Activated naive CD4-positive, alpha-beta T cell treated with anti-CD3 and anti-CD28 coated beads, Interleukin-2, amount 50 U/mL, for 72 hours (primary cell): Measurements from ENCODE around the gene MYB. TPM values are rescaled to one million over a fixed set of nuclear protein-coding genes. Genes with fewer than 3 reads are reported as not detected.
"Not testable (repeated sequence)": the region's sequence is repeated elsewhere in the genome, so short reads cannot be mapped to it uniquely, and the experiment has no call there.

Experiments used
- ATAC-seq, 2 donors: fragments of 150-1000 bp; cut with Tn5 transposase; 2 replicates each; pipeline ENCODE4 v1.10.0; 2021; ENCODE audit warnings: mild to moderate bottlenecking in 2 of 2, moderate library complexity in 2 of 2
- DNase-seq, 2 donors: peaks; one replicate each; pipeline ENCODE4 v3.0.0; 2021 to 2022; ENCODE audit warnings: low spot score in 2 of 2
- H3K27ac Mint-ChIP-seq, 2 donors: one replicate each; pipeline ENCODE4 v1.8.0; 2022; ENCODE audit warnings: mild to moderate bottlenecking in 2 of 2, mixed read lengths in 2 of 2
- H3K36me3 Mint-ChIP-seq, 2 donors: one replicate each; pipeline ENCODE4 v1.8.0; 2022; ENCODE audit warnings: mixed read lengths in 2 of 2
- H3K9me3 Mint-ChIP-seq, 2 donors: one replicate each; pipeline ENCODE4 v1.8.0; 2022; ENCODE audit warnings: mixed read lengths in 2 of 2
- total RNA-seq, 2 donors: library from RNA; stranded (reverse); gene quantifications; one replicate each; pipeline ENCODE4 v1.2.3, GENCODE V29; 2022

The MYB gene
- total RNA-seq, 2 donors from 2014 or later = 23.8 to 54.9 TPM

GRCh38 chr6:135158397-135158796 lies 22.7 kb upstream of the MYB start:
- Mint-ChIP-seq H3K27ac (peak overlapping the region in 1 of 2 donors; percentile 46), H3K36me3 (peaks cover 0 to 11% of the 10 kb centered on the region in 2 donors), H3K9me3 (peaks cover 0 to 15% of the 10 kb centered on the region in 2 donors)
- peak; percentile 13 to 46 for ATAC-seq
- no peak for DNase-seq

- DNase-seq = peak in 1 of 2 donors; percentile 43
- ATAC-seq = peak; percentile 21 to 61
- H3K36me3 Mint-ChIP-seq = peaks cover 0 to 11% of the 10 kb centered on the region in 2 donors
- H3K27ac Mint-ChIP-seq = no peak overlapping the region
- peaks cover 0 to 15% of the 10 kb centered on the region in 2 donors for H3K9me3 Mint-ChIP-seq
These were observed 21.6 kb upstream of the MYB start for GRCh38 chr6:135159531-135159930.

- ATAC-seq = peak; percentile 62 to 71
These were observed 19.4 kb upstream of the MYB start for GRCh38 chr6:135161411-135162395.

DNA sequence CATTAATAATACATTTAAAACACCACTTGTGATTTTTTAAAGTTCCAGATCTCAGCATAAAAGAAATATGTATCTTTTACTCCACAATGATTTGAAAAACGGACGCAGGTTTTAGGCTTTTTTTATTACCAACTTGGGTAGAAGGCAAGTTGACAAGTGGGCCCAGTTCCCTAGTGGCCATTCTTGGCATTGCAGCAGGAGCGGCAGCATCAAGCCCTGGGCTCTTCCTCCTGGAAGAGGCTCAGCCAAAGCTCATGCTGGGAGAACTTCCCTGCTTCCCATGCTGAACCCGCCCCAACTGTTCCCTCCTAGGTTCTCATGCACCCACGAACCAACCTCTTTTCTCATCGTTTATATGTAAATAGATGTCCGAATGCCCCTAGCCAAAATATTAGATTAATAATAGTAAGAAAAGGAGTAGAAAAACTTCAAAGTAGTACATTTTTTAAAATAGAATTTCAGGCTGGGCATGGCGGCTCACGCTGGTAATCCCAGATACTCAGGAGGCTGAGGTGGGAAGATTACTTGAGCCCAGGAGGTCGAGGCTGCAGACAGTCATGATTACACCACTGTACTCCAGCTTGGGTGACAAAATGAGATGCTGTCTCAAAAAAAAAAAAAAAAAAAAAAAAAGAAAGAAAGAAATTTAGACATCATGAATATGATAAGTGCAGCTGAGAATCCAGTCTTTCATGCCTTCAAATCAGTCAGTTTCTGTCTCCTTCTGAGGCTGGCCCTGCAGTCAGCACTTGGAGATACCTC lies 18.2 kb upstream of the MYB start:
- H3K27ac Mint-ChIP-seq = peak overlapping the region; percentile 82 to 92
- H3K9me3 Mint-ChIP-seq = peaks cover 0 to 4% of the 10 kb centered on the region in 2 donors
- peak in 1 of 2 donors; percentile 61 for DNase-seq

More at GRCh38 chr6:135161411-135162395, 19.4 kb upstream of the MYB start:
- DNase-seq = no peak
- Mint-ChIP-seq H3K9me3 (peaks cover 0 to 4% of the 10 kb centered on the region in 2 donors), H3K27ac (peak overlapping the region; percentile 82 to 94), H3K36me3 (no peaks in the 10 kb centered on the region)

DNA sequence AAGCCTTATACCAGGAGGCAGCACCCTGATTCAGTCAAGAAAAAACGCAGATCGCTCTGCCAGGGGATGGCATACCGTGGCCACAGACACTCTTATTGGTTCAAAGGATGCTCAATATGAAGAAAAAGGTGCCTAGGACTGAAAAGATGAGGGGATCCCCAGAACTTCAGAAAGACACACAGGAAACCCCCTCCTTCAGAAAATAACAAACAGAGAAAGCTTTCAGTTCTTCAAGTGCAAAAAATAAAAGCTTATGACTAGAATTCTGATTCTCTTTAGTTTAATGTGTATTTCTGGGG lies 17.7 kb upstream of the MYB start:
- ATAC-seq (peak; percentile 84 to 86), DNase-seq (peak; percentile 68)
- H3K27ac Mint-ChIP-seq = peak overlapping the region in 1 of 2 donors; percentile 92
- H3K36me3 Mint-ChIP-seq = no peaks in the 10 kb centered on the region
- peaks cover 0 to 4% of the 10 kb centered on the region in 2 donors for H3K9me3 Mint-ChIP-seq

More for the DNA sequence above, 18.2 kb upstream of the MYB start:
- no peaks in the 10 kb centered on the region for H3K36me3 Mint-ChIP-seq
- no peak for ATAC-seq

DNA sequence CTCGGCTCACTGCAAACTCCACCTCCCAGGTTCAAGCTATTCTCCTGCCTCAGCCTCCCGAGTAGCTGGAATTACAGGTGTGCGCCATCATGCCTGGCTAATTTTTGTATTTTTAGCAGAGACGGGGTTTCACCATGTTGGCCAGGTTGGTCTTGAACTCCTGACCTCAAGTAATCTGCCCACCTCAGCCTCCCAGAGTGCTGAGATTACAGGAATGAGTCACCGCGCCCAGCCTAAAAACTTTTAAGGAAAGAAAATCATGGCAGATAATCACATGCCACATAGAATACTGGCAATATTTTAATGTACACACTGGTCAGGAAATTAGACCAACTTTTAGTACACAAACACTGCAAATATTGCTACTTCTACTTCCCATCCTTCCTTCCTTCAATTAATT lies 16.7 kb upstream of the MYB start:
- not testable (repeated sequence) for H3K36me3 Mint-ChIP-seq, ATAC-seq, DNase-seq, H3K9me3 Mint-ChIP-seq, H3K27ac Mint-ChIP-seq

DNA sequence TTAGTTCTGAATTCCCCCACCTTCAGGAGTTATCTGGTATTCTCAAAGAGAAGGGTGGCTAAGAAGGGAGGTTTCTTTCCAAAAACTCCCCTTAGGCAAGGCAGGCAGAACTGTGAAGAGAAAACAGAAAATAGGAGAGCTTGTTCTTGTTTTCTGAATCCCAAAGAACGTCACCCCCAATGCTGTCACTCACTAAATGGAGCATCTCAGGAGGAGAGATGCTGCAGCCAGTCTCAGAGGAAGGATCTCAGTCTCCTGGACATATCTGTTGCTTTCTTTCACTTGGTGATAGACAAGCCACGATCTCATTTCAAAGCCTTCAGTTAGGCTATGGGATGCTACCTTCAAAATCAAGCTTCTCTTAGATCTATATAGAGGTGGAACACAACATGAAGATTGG lies 16.1 kb upstream of the MYB start:
- no peaks in the 10 kb centered on the region for H3K36me3 Mint-ChIP-seq
- DNase-seq (no peak), ATAC-seq (no peak)
- H3K9me3 Mint-ChIP-seq = peaks cover 0 to 4% of the 10 kb centered on the region in 2 donors
- H3K27ac Mint-ChIP-seq = no peak overlapping the region

DNA sequence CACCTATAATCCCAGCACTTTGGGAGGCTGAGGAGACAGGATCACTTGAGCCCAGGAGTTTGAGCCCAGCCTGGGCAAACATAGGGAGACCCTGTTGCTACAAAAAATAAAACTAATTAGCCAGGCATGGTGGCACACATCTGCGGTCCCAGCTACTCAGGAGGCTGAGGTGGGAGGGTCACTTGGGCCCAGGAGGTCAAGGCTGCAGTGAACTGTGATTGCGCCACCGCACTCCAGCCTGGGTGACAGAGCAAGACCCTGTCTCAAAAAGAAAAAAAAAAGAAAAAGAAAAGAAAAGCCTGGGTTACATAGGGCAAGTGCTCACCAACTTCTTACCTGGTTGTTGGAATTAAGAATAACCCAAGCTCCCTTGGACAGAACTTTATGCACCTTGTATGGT lies 14.6 kb upstream of the MYB start:
- DNase-seq (no peak), ATAC-seq (no peak)
- Mint-ChIP-seq H3K36me3 (no peaks in the 10 kb centered on the region), H3K9me3 (no peaks in the 10 kb centered on the region), H3K27ac (no peak overlapping the region)

GRCh38 chr6:135167617-135168016 lies 13.5 kb upstream of the MYB start:
- DNase-seq = no peak
- Mint-ChIP-seq H3K9me3 (no peaks in the 10 kb centered on the region), H3K36me3 (no peaks in the 10 kb centered on the region), H3K27ac (no peak overlapping the region)
- no peak for ATAC-seq

DNA sequence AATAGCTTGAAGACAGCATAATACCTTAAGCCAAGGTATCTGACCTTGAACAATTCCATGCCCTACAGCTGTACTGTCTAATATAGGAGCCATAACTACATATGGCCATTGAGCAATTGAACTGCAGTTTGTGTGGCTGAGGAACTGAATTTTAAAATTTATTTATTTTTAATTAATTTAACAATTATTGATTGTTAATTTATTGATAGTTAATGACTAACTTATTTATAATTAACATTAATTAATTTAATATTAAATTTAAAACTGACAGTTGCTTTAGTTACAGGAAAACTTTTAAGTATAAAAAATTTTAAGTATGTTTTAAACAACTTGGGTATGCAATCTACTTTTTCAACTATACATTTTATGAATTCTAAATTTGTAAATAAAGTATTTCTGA lies 12.3 kb upstream of the MYB start:
- no peak overlapping the region for H3K27ac Mint-ChIP-seq
- no peaks in the 10 kb centered on the region for H3K36me3 Mint-ChIP-seq
- ATAC-seq (no peak), DNase-seq (no peak)
- H3K9me3 Mint-ChIP-seq = no peaks in the 10 kb centered on the region

DNA sequence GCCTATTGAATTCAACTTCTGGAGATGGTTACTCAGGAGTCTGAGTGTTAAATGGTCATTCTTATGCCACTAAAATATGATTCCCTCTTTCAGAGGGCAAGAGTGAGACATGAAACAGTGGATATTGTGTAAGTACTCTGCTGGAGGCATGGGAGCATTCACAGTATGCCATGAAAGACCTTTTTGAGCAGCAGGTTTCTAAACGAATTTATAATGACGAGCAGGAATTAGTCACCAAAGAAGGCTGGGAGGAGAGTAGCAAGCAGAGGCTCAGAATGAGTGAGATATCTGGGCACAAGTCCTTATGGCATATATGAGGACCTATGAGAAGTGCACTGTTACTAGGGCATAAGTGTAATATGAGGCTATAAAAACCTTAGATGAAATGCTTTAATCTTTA lies 10.9 kb upstream of the MYB start:
- DNase-seq (no peak), ATAC-seq (peak; percentile 84 to 91)
- H3K27ac Mint-ChIP-seq = peak overlapping the region; percentile 86 to 97
- no peaks in the 10 kb centered on the region for H3K9me3 Mint-ChIP-seq
- no peaks in the 10 kb centered on the region for H3K36me3 Mint-ChIP-seq

- peak in 1 of 2 donors; percentile 41 for DNase-seq
These were observed 10.3 kb upstream of the MYB start for GRCh38 chr6:135170849-135171248.

DNA sequence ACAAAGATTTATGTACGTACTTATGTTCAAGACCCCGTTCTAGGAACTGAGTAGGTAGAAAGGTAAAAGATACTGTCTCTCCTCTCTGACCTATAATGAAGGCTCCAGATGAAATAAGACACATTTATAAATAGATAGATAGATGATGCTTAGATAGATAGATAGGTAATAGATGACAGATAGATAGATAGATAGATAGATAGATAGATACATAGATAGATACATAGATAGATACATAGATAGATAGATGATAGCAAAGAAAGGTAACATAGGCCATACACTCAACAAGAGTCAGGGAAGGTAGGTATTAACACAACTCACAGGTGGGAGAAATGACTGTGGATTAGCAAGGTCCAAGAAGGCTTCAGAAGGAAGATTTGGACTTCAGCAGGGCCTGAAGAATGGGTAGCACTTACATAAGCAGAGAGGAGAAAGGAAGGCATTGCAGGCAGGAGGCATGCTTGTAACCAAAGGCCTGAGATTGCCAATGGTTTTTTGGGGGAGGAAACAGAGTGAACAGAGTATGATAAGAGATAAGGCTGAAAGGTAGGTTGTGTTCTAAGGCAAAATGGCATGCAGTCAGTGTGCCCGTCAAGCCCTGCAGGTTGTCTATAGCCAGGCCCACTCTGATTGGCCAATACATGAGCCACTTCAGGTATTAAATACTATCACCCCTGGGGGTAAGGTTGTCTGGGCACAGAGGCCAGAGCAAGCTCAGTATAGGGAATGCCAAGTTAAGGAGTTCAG lies 7.7 kb upstream of the MYB start:
- ATAC-seq (no peak), DNase-seq (no peak)
- H3K36me3 Mint-ChIP-seq = no peaks in the 10 kb centered on the region
- H3K9me3 Mint-ChIP-seq = no peaks in the 10 kb centered on the region
- no peak overlapping the region for H3K27ac Mint-ChIP-seq

More at GRCh38 chr6:135170849-135171248, 10.3 kb upstream of the MYB start:
- ATAC-seq = peak; percentile 81 to 92
- peak overlapping the region; percentile 86 to 97 for H3K27ac Mint-ChIP-seq
- H3K9me3 Mint-ChIP-seq = no peaks in the 10 kb centered on the region
- no peaks in the 10 kb centered on the region for H3K36me3 Mint-ChIP-seq

- no peak for ATAC-seq
- Mint-ChIP-seq H3K27ac (no peak overlapping the region), H3K9me3 (no peaks in the 10 kb centered on the region), H3K36me3 (no peaks in the 10 kb centered on the region)
- no peak for DNase-seq
These were observed 7.1 kb upstream of the MYB start for GRCh38 chr6:135173989-135174484.

GRCh38 chr6:135176058-135176457 lies 5.0 kb upstream of the MYB start:
- DNase-seq (no peak), ATAC-seq (no peak)
- H3K36me3 Mint-ChIP-seq = no peaks in the 10 kb centered on the region
- H3K9me3 Mint-ChIP-seq = no peaks in the 10 kb centered on the region
- H3K27ac Mint-ChIP-seq = no peak overlapping the region

- no peak for ATAC-seq
- DNase-seq = no peak
- no peak overlapping the region for H3K27ac Mint-ChIP-seq
- H3K9me3 Mint-ChIP-seq = no peaks in the 10 kb centered on the region
- H3K36me3 Mint-ChIP-seq = peaks cover under 1% of the 10 kb centered on the region in 2 donors
These were observed 4.6 kb upstream of the MYB start for GRCh38 chr6:135176464-135176863.
